Natural killer cell (primary cell): Measurements from ENCODE around the gene PIK3CD. TPM values are rescaled to one million over a fixed set of nuclear protein-coding genes. Genes with fewer than 3 reads are reported as not detected.

ENCODE experiments used
- ATAC-seq, 3 donors: fragments of 150-1000 bp in 2 of 3; fragments of 200-7000 bp in 1 of 3; cut with Tn5 transposase; 1 replicate in 1 of 3; 2 replicates in 2 of 3; pipeline ENCODE4 v1.10.0; 2021; ENCODE audit warnings: mild to moderate bottlenecking in 2 of 3, moderate library complexity in 2 of 3
- DNase-seq, 2 donors: peaks; one replicate each; pipeline versions ENCODE4 v3.0.0 to v3.0.0-alpha.2; 2013 to 2021; ENCODE audit warnings: mixed read lengths in 1 of 2
- H3K27ac ChIP-seq: one replicate; pipeline ENCODE4 v1.5.1; 2013; ENCODE audit warnings: mild to moderate bottlenecking, low read length
- H3K27me3 ChIP-seq: one replicate; pipeline ENCODE4 v1.6.1; 2013; ENCODE audit warnings: low read length; ENCODE audit not compliant: control insufficient read depth, insufficient read depth
- H3K36me3 ChIP-seq: one replicate; pipeline ENCODE4 v1.6.1; 2013; ENCODE audit warnings: low read length; ENCODE audit not compliant: control insufficient read depth, insufficient read depth
- H3K4me1 ChIP-seq: one replicate; pipeline ENCODE4 v1.6.1; 2013; ENCODE audit warnings: low read length; ENCODE audit not compliant: control insufficient read depth, insufficient read depth
- H3K4me3 ChIP-seq: one replicate; pipeline ENCODE4 v1.5.1; 2013; ENCODE audit warnings: low read length
- H3K9me3 ChIP-seq: one replicate; pipeline ENCODE4 v1.6.1; 2013; ENCODE audit warnings: low read length; ENCODE audit not compliant: control insufficient read depth, insufficient read depth
- H3K27ac Mint-ChIP-seq, 2 donors: one replicate each; pipeline ENCODE4 v1.8.0; 2022; ENCODE audit warnings: mild to moderate bottlenecking in 2 of 2, mixed read lengths in 2 of 2, moderate library complexity in 1 of 2
- H3K27me3 Mint-ChIP-seq, 2 donors: one replicate each; pipeline ENCODE4 v1.8.0; 2022; ENCODE audit warnings: low read depth in 2 of 2, mixed read lengths in 2 of 2
- H3K36me3 Mint-ChIP-seq: one replicate; pipeline ENCODE4 v1.8.0; 2022; ENCODE audit warnings: mixed read lengths
- H3K4me1 Mint-ChIP-seq, 2 donors: one replicate each; pipeline ENCODE4 v1.8.0; 2022; ENCODE audit warnings: mixed read lengths in 2 of 2
- H3K4me3 Mint-ChIP-seq: one replicate; pipeline ENCODE4 v1.8.0; 2022; ENCODE audit warnings: mild to moderate bottlenecking, moderate library complexity, mixed read lengths
- H3K9me3 Mint-ChIP-seq, 2 donors: one replicate each; pipeline ENCODE4 v1.8.0; 2022; ENCODE audit warnings: mixed read lengths in 2 of 2
- CTCF ChIP-seq: fragments of 200-600 bp; IDR thresholded peaks from one replicate; pipeline ENCODE4 v1.8.0; 2022; ENCODE audit warnings: antibody characterized with exemption
- WGBS: methylation state at CpG from one replicate; pipeline ENCODE4 v1.1.7; 2013; ENCODE audit warnings: missing lambda C conversion rate; ENCODE audit not compliant: insufficient coverage; 5-methylcytosine and 5-hydroxymethylcytosine counted together
- intact Hi-C: fragments of 100-400 bp; cut with micrococcal nuclease; formaldehyde crosslinking; loops from one replicate; pipeline ENCODE4 v1.14.2; 2022
- total RNA-seq, 4 donors: library from RNA; stranded (reverse); fragments of 120-200 nt in 1 of 4; gene quantifications; one replicate each; pipeline versions ENCODE4 v1.2.3 to v1.2.4, GENCODE V29; 2013 to 2022

The PIK3CD gene
- total RNA-seq, 3 donors from 2014 or later (not counting 1 experiment from before 2014, with no cell fraction given), result 171 to 240 (median 198) TPM

DNA sequence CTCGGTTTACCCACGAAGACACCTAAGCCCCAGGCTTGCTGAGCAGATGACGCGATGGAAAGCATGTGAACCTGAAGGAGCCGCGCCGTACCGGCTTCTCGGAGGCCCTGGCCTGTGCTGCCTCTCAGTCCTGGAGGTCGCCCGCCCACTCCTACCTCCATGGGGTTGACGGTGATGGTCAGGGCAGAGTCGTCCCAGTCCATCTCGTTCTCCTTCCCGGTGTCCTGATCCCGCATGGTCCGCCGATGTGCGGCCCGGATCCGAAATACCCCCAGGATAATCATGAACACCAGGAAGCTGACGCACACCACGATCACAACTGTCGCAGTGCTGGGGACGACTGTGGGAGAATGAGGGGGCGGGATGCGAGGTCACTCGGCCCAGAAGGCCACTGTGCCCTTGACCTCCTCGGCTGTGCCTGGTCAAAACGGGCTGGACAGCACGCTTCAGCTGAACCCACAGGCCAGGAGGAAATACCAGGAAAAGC is 79.6 kb downstream of the PIK3CD start:
- H3K4me3 Mint-ChIP-seq, result no peak overlapping the region
- DNase-seq (no peak), ATAC-seq (no peak)
- no peaks in the 10 kb centered on the region for H3K36me3 Mint-ChIP-seq
- intact Hi-C loops, result no loop called here
- Histone ChIP-seq H3K4me3 (no peak overlapping the region), H3K27me3 (no peaks in the 10 kb centered on the region), H3K36me3 (peaks cover 85% of the 10 kb centered on the region), H3K4me1 (peaks cover 37% of the 10 kb centered on the region), H3K27ac (no peak overlapping the region), H3K9me3 (no peaks in the 10 kb centered on the region)
- no peak for TF ChIP-seq CTCF
- no peaks in the 10 kb centered on the region for H3K27me3 Mint-ChIP-seq
- H3K4me1 Mint-ChIP-seq, result peaks cover 40 to 43% of the 10 kb centered on the region in 2 donors
- WGBS, result 96% methylated on average over 31 of the region's 31 CpGs
- H3K27ac Mint-ChIP-seq, result peak overlapping the region; percentile 78 to 82
- H3K9me3 Mint-ChIP-seq, result no peaks in the 10 kb centered on the region

DNA sequence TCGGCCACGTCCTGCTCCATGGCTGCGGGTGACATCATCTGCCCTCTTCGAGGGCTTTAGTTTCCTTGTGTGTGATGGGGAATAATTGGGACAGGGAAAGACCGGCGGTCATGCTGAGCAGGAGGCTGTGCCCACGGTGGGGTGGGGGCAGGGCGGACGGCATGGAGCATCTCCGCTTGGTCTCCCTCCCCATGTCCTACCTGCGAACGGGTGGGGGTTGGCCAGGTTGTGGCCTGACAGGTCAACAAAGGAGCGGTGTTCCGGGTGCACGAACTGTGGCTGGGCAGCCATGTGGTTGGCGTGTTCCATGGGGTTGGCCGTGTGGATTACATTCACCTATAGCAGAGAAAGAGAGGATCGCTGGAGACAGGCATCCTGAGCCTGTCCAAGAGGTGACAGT is 80.0 kb downstream of the PIK3CD start:
- Mint-ChIP-seq H3K36me3 (no peaks in the 10 kb centered on the region), H3K4me1 (peaks cover 40 to 43% of the 10 kb centered on the region in 2 donors)

GRCh38 chr1:9732123-9732971 is 80.8 kb downstream of the PIK3CD start:
- no peak overlapping the region for H3K4me3 ChIP-seq
- H3K4me1 Mint-ChIP-seq, result peaks cover 40 to 43% of the 10 kb centered on the region in 2 donors
- peaks cover 79% of the 10 kb centered on the region for H3K36me3 ChIP-seq
- H3K27me3 ChIP-seq, result no peaks in the 10 kb centered on the region
- WGBS, result 85% methylated on average over 18 of the region's 18 CpGs
- no peaks in the 10 kb centered on the region for H3K9me3 ChIP-seq
- no peak overlapping the region for H3K27ac ChIP-seq
- intact Hi-C loops, result no loop called here
- DNase-seq (peak in 1 of 2 donors; percentile 23), ATAC-seq (no peak)
- peak overlapping the region; percentile 78 to 82 for H3K27ac Mint-ChIP-seq
- H3K4me1 ChIP-seq, result peaks cover 37% of the 10 kb centered on the region
- no peaks in the 10 kb centered on the region for H3K27me3 Mint-ChIP-seq
- no peaks in the 10 kb centered on the region for H3K36me3 Mint-ChIP-seq
- H3K9me3 Mint-ChIP-seq, result no peaks in the 10 kb centered on the region
- TF ChIP-seq CTCF, result no peak
- no peak overlapping the region for H3K4me3 Mint-ChIP-seq

More for the DNA sequence above, 80.0 kb downstream of the PIK3CD start:
- H3K27me3 ChIP-seq, result no peaks in the 10 kb centered on the region
- peaks cover 37% of the 10 kb centered on the region for H3K4me1 ChIP-seq
- H3K4me3 ChIP-seq, result no peak overlapping the region
- TF ChIP-seq CTCF, result no peak
- peak overlapping the region; percentile 13 for H3K4me3 Mint-ChIP-seq
- no peaks in the 10 kb centered on the region for H3K9me3 ChIP-seq
- intact Hi-C loops, result no loop called here
- H3K9me3 Mint-ChIP-seq, result no peaks in the 10 kb centered on the region
- H3K27me3 Mint-ChIP-seq, result no peaks in the 10 kb centered on the region
- DNase-seq (no peak), ATAC-seq (no peak)
- H3K27ac Mint-ChIP-seq, result peak overlapping the region; percentile 78 to 82
- no peak overlapping the region for H3K27ac ChIP-seq
- peaks cover 86% of the 10 kb centered on the region for H3K36me3 ChIP-seq
- WGBS, result 95% methylated on average over 18 of the region's 18 CpGs
